G401.6 (cell line): ENCODE results near the gene CACNA2D2.
A peak's percentile ranks its signal among the peaks of the same experiment; 100 is the strongest.

ENCODE experiments used
- FAIRE-seq: peaks from 2 replicates; lab custom pipeline; 2012; peaks lifted over from hg19 to GRCh38; lab: Jason Lieb, UNC

Gene CACNA2D2

DNA sequence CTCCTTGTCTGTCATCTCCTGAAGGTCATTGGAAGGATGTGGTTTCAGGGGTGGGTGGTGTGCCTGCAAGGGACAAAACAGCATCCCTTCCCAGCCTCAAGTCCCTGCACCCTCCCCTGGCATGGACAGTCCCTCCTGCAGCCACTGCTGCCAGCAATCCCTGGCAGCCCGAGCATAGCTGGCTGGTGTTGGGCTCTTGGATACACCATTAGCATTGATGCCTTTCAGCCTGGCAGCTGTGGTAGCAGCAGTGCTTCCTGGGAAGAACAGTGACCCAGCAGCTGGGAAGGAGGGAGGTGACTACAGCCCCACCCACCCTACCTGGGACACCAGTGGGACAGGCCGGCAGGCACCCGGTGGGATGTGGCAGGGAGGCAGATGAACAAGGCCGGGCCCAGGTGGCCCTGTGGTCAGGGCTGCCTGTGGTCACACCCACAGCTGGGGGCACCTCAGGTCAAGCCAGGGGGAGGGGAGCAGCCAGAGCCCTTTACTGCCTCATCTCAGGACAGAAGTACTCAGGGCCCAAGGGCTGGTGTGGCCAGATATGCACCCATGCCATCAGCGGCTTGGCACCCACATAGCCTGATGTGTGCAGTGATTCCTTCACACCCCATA, 111.2 kb downstream of the CACNA2D2 start:
- no peak for FAIRE-seq

- no peak for FAIRE-seq
These were observed 112.8 kb downstream of the CACNA2D2 start for GRCh38 chr3:50390508-50391224.

- FAIRE-seq: no peak
These were observed 114.0 kb downstream of the CACNA2D2 start for GRCh38 chr3:50389414-50389767.

DNA sequence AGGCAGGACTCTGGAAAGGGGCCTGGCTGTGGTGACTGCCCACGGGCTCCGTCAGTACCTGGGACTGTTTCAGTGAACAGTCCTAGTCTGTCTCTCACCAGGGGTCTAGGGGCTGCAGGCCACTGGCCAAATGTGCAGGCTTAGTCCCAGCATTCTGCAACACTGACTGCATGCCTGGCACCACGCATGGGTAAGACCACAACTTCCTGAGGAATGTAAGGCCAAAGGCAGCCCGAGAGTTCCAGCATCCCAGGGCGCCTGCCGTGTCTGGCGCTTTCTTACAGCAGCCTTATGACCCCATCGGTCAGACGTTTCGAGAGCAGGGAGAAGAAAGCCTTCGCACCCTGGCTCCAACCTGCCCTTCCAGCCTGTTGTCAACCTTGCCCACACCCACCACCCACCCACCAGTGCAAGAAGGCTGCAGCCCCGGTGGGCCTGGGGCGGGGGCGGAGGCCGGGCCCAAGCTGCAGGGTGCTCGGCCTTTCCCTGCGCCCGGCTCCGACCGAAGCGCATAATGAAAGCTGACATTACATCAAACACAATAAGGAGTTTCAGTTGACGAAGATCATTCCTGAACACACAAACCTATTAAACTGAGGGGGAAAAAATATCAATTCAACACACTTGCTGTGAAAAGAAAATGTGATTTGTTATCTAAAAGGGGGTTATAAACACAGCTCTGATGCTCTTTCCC, 114.6 kb downstream of the CACNA2D2 start:
- no peak for FAIRE-seq

GRCh38 chr3:50388016-50388719, 115.3 kb downstream of the CACNA2D2 start:
- FAIRE-seq: no peak

GRCh38 chr3:50385754-50386153, 117.7 kb downstream of the CACNA2D2 start:
- no peak for FAIRE-seq

DNA sequence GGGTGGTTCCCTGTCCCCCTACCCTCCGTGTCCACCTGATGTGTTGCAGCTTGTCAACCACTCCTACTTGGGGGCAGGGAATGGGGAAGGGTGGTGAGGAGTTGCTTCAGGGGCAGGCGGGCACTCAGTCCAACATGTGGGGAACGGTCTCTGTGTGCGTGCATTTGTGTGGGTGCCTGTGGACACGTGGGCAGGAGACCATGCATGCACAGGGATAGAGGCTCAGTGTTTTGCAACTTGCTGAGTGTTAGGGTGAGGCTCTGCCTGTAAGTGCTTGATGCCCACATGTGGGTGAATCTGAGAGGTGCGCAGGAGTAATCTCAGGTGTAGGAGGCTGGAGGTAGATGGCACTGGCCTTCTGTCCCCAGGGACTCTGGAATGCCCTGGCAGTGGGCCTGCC, 119.7 kb downstream of the CACNA2D2 start:
- FAIRE-seq: no peak

GRCh38 chr3:50382722-50383121, 120.7 kb downstream of the CACNA2D2 start:
- FAIRE-seq: no peak

DNA sequence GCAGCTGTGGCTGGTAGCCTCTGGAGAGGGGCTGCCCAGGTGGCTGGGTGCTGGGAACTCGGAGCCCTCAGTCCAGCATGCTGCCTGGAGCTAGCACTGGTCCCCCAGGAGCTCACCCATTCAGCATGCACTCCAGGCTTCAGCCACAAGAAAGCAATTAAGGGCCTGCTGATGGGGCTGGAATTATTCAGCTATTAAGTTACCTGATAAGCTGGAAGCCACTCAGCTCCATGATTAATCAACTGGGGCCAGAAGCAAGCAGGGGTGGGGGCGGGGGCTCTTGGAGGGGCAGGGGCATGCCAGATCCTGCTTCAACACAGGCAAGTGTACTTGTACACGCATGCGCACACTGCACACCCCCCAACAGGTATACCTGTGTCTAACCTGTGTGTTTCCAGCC, 122.1 kb downstream of the CACNA2D2 start:
- no peak for FAIRE-seq

GRCh38 chr3:50380405-50381085, 122.9 kb downstream of the CACNA2D2 start:
- FAIRE-seq: no peak

DNA sequence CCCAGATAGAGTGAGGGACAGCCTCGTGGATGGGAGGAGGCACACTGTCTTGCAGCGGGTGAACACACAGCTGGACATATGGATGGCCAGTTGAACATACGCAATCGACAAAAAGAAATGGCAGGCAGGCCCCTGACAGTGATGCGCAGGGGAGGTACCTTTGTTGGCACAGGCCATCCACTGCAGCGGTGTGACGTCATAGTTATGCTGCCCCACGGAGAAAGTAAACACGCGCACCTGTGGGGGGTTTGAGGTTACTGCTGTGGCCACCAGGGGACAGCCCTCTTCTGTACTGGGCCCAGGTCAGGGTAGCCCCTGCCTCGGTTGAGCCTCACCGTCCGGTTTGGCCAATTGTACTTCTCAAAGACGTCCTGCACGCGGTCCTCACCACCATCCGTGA, 124.7 kb downstream of the CACNA2D2 start:
- FAIRE-seq: no peak

DNA sequence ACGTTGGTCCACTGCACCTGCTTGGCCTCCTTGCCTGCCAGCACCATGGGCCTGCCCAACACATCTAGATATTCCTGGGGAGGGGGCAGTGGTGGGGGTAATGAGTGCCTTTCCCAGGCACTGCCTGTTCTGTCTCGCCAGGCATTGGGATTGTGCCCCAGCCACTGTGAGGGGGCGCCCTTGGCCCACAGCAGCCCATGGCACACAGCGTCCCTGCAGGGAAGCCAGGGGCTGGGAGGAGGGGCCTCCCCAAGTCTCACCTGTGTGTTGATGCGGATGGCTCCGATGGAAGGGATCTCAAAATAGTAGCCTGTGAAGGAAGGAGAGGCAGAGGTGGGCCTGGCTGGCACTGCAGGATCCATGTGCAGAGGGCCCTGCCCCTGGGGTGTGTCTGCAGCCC, 125.4 kb downstream of the CACNA2D2 start:
- FAIRE-seq: no peak

DNA sequence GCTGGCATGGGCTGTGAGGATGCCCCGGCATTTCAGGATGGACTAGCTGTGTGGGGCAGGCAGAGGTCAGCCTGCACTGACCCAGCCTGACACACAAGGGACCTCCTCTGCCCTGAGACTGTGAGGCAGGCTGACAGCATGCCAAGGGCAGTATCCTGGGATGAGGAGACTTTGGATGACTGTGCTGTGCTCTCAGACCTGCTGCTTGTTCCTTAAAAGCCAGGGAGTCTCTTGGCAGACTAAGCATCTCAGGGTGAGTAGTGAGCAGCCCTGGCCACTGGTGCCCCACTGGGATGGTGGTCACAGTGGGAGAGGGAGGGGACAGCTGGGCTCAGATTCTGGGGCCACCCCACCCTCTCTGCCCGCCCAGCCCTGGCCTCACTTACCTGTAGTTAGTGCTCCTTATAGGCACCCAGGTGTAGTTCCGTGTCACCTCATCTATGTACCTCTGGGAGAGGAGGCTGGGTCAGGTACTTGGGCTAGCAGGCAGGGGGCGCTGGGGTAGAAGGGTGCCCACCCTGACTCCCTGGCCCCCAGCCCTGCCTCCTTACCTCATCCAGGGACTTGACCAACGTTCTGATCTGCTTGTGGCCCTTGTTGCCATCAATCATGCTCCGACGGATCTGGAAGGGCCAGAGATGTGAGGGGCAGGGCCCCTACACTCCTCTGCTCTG, 128.0 kb downstream of the CACNA2D2 start:
- FAIRE-seq: no peak

DNA sequence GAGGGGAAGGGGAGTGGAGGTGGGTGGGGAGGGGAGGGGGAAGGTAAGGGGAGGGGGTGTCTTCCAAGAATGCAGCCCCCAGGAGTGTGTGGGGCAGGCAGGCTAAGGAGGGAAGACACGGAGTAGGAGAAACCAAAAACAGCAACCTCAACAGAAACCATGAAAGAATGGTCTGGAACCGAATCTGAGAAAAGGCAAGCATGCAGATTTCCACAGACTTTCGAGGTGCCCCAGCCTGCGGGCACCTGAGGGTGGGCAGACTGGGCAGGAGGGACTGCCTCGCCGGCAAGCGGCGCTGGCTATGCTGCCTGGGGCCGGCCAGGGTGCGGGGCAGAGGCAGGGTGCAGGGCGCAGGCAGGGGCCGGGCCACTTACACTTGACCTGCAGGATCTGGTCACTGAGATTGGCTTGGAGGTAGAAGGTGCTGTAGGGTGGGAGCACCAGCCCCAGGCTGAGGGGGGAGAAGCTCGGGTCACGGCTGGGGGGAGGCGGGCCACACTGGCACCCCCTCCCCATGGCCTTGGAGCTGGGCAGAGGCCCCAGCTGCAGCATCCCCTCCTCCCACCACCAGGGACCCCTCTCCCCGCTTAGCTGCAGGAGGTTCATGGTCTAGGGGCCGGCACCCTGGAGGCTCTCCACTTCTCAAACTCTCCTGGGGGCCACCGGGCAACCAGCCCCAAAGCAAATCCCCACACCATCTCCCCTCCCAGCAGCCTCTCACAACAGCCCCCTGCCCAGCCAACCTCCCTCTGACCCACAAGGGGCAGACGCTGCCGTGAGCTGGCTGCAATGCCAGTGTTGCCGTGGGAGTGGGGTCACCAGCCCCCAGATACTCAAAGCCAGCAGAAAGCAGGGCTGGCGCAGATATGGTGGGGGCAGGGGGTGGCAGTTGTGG, 128.8 kb downstream of the CACNA2D2 start:
- FAIRE-seq: no peak

DNA sequence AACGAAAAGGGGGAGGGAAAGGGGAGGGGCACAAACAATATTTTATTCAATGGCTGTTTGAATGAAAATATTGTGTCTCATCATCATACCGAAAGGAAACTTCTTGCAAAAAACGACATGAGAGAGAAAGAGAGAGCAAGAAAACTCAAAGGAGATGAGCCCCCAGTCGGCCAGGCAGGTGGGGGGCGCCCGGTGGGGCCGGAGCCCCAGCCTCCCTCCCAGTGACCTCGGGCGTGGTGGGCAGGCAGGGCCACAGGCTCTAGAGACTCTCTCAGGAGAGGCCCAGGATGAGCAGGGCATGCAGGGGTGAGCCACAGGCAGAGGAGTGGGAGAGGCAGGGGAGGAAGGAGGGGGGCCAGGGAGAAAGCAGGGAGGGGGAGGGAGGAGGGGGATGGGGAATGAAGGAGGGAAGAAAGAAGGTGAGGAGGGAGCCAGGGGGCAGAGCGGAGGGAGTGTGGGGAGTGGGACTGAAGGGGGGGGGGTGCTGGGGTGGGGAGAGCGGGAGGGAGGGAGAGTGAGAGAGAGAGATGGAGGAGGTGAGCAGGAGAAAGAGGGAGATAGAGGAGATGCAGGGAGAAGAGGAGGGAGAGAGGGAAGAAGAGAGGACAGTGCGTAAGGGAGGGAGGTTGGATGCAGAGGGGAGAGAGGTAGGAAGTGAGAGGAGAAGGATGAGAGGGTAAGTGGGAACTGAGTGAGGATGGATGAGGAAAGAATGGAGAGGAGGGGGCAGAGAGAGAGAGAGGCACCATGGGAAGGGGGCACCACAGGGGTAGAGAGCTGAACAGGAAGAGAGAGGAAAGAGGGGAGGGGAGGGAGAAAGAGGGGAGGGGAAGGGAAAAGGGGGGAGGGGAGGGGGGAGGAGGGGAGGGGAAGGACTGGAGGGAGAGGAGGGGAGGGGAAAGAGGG, 130.0 kb downstream of the CACNA2D2 start:
- no peak for FAIRE-seq

GRCh38 chr3:50372349-50372748, 131.1 kb downstream of the CACNA2D2 start:
- no peak for FAIRE-seq

GRCh38 chr3:50371133-50371685, 132.2 kb downstream of the CACNA2D2 start:
- FAIRE-seq: no peak

DNA sequence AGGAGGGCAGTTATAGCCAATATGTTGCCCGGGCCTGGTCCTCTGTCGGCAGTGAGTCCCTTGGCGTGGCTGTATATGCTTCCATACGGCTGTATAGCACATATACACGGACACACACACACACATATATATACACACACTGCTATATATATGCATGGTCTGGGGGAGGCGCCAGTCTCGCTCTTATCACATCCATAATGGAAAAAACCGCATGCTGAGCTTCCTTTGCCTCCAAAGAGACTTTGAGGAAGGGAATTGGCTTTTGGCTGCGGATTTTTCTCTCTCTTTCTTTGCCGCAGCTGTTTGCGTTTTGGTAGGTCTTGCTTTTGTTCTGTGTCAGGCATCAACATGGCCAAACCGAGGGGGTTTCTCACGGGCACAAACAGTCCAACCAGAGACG, 132.8 kb downstream of the CACNA2D2 start:
- peak; percentile 65 for FAIRE-seq

DNA sequence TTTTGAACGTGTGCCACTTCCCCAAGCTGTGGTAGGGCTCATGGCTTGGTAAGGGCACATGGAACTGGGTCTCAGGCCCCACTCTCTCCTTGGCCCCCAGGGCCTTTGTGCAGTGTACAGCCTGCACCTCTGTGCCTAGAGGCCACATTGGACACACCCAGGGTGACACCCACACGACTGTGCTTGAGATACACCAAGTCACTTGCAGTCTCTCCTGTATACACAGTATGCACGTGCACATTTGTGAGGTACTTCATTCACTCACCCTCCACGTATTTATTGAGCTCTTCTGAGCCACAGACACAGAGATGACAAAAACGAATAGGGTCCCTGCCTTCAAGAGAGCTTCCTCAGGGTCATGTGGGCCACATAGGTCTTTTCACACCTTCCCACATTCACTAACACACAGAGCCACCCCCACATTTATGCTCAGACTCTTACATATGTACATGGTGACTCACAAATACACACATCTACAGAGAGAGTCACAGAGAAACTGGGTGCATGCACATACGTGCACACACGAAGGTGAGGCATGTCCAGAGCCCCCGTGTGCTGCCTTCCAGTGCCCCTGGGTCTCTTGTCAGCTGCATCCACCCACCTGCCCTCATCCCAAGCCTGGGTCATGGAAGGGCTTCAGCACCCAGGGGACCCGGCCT, 134.3 kb downstream of the CACNA2D2 start:
- FAIRE-seq: no peak
